Measurements from ENCODE around the gene PTPRM.

DNA sequence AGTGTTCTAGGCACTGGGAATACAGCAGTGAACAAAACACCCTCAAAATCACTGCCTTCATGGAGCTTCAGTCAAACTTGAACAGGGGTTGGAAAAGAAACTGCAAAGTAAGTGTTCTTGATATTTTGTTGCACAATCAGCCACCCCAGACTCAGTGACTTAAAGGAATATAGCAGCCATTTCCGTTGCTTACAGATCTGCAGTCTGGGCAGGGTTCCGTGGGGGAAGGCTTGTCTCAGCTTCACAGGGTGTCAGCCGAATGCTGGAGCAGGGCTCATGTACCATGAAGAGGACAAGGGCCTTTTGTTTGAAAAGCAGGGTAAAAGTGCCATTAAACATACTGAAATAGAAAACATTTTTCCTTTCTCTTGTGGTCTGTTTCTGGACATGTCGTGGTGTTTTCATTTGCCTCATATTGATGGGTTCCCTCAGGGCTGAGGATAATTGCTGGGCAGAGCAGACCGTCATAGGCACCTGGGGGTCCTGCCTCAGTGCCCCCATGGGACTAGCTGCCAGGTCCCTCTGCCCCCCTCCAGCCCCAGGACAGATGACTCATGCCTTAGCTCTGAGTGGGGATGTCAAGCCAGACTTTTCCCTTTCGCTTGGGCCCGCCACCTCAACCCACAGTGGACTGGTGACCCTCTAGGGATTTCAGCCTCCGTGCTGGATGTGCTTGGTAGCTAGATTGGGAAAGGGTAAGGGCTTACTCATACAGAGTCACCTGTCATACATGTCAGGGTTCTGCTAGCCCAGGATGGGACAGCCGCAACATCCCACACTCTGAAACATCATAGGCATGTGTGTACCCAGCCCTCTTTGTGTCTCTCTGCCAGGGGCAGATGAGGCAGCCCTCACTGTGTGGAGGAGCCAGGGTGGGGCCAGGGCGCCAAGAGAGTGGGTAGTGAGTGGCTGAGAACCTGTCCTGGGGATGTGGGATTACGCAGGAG lies 96.5 kb downstream of the PTPRM start:
- TF ChIP-seq, protein P1, sequence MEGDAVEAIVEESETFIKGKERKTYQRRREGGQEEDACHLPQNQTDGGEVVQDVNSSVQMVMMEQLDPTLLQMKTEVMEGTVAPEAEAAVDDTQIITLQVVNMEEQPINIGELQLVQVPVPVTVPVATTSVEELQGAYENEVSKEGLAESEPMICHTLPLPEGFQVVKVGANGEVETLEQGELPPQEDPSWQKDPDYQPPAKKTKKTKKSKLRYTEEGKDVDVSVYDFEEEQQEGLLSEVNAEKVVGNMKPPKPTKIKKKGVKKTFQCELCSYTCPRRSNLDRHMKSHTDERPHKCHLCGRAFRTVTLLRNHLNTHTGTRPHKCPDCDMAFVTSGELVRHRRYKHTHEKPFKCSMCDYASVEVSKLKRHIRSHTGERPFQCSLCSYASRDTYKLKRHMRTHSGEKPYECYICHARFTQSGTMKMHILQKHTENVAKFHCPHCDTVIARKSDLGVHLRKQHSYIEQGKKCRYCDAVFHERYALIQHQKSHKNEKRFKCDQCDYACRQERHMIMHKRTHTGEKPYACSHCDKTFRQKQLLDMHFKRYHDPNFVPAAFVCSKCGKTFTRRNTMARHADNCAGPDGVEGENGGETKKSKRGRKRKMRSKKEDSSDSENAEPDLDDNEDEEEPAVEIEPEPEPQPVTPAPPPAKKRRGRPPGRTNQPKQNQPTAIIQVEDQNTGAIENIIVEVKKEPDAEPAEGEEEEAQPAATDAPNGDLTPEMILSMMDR (conservative IDR thresholded peaks at IDR 0.05; ENCODE audit: low read depth, low read length): no peak
- no peak for TF ChIP-seq EZH2 (IDR thresholded peaks at IDR 0.05; ENCODE audit: borderline replicate concordance, low read depth, low read length, poor library complexity, severe bottlenecking)
